ENCODE results near the gene RASAL3.

GRCh38 chr19:15430526-15431120 is 33.7 kb downstream of the RASAL3 start:
- no peak for TF ChIP-seq CTCF (conservative IDR thresholded peaks at IDR 0.05; ENCODE audit: low read depth, low read length)
- TF ChIP-seq RCOR1 (IDR thresholded peaks at IDR 0.05; ENCODE audit: insufficient replicate concordance, low read length), result no peak
- no peak for TF ChIP-seq RFX5 (IDR thresholded peaks at IDR 0.05; ENCODE audit: low read depth, low read length)
